Tibial nerve (tissue), 4 donors: ENCODE data around the gene VSIR. TPM values are rescaled to one million over a fixed set of nuclear protein-coding genes. Genes with fewer than 3 reads are reported as not detected.

Source experiments
- DNase-seq, 2 donors: peaks; one replicate each; pipeline ENCODE4 v3.0.0-alpha.2; 2019; ENCODE audit warnings: low spot score in 2 of 2
- H3K27ac ChIP-seq, 4 donors: fragments of 200-600 bp; sonication (generic) in 3 of 4; one replicate each; pipeline ENCODE4 v1.5.1; 2017 to 2019; ENCODE audit warnings: mild to moderate bottlenecking in 1 of 4
- H3K27me3 ChIP-seq, 2 donors: fragments of 200-600 bp; sonication (generic) in 1 of 2; one replicate each; pipeline versions ENCODE4 v1.5.1 to v1.6.0; 2017 to 2019
- H3K36me3 ChIP-seq, 3 donors: fragments of 200-600 bp; sonication (generic); one replicate each; pipeline ENCODE4 v1.5.1; 2018 to 2019
- H3K4me1 ChIP-seq, 4 donors: fragments of 200-600 bp; sonication (generic) in 3 of 4; one replicate each; pipeline ENCODE4 v1.5.1; 2017 to 2019
- H3K4me3 ChIP-seq, 4 donors: fragments of 200-600 bp; sonication (generic) in 3 of 4; one replicate each; pipeline ENCODE4 v1.5.1; 2017 to 2019; ENCODE audit warnings: mild to moderate bottlenecking in 1 of 4, moderate library complexity in 1 of 4
- H3K9me3 ChIP-seq, 4 donors: fragments of 200-600 bp; sonication (generic) in 3 of 4; one replicate each; pipeline ENCODE4 v1.5.1; 2017 to 2019
- EP300 ChIP-seq, 2 donors: sonication (generic); formaldehyde crosslinking; IDR thresholded peaks; one replicate each; pipeline ENCODE4 v1.6.1; 2017; ENCODE audit warnings: antibody characterized with exemption in 2 of 2, mild to moderate bottlenecking in 1 of 2
- POLR2A ChIP-seq, 2 donors: fragments of 450-650 bp; IDR thresholded peaks; one replicate each; pipeline ENCODE4 v1.6.1; 2017; ENCODE audit warnings: antibody characterized with exemption in 2 of 2, mild to moderate bottlenecking in 2 of 2, moderate library complexity in 2 of 2
- WGBS, 2 donors: methylation state at CpG; one replicate each; pipeline ENCODE4 v1.1.5; 2018; 5-methylcytosine and 5-hydroxymethylcytosine counted together
- total RNA-seq, 4 donors: library from RNA; depleted of rRNA; stranded (reverse); fragments of >200 nt; gene quantifications; one replicate each; pipeline ENCODE4 v1.1.0, GENCODE V29; 2016
- TF ChIP-seq, protein P1 (sequence below), 5 experiments: fragments of 200-600 bp in 3 of 5; fragments of 450-650 bp in 2 of 5; sonication (generic) in 3 of 5; IDR thresholded peaks; one replicate each; pipeline ENCODE4 v1.5.1; 2016 to 2019; ENCODE audit warnings: antibody characterized with exemption in 5 of 5, mild to moderate bottlenecking in 3 of 5, moderate library complexity in 2 of 5

Gene VSIR
- total RNA-seq, 4 donors from 2014 or later: 133 to 227 (median 151) TPM

DNA sequence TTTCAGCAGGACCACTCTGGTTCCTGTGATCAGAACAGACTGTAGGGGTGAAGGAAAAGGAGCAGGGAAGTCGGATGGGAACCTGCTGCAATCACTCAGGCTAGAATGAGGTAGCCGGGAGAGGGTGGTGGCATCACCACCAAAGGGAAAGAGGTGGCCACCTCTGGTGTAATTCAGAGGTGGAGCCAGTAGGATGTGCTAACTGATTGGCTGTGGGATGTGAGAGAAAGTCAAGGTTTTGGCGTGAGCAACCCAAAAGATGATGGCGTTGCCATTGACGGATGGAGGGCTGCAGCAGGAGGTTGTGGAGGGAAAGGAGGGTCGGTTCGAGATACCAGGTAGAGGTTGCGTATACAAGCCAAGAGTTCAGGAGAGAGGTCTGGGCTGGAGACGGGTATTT lies 7.4 kb upstream of the VSIR start:
- 85 to 89% methylated on average over 9 of the region's 9 CpGs for WGBS, 2 donors
- no peaks in the 10 kb centered on the region for H3K36me3 ChIP-seq
- peaks cover 0 to 15% (median 1%) of the 10 kb centered on the region in 4 donors for H3K4me1 ChIP-seq
- no peaks in the 10 kb centered on the region for H3K9me3 ChIP-seq
- DNase-seq: no peak
- TF ChIP-seq POLR2A (IDR thresholded peaks at IDR 0.05): no peak
- TF ChIP-seq, protein P1, sequence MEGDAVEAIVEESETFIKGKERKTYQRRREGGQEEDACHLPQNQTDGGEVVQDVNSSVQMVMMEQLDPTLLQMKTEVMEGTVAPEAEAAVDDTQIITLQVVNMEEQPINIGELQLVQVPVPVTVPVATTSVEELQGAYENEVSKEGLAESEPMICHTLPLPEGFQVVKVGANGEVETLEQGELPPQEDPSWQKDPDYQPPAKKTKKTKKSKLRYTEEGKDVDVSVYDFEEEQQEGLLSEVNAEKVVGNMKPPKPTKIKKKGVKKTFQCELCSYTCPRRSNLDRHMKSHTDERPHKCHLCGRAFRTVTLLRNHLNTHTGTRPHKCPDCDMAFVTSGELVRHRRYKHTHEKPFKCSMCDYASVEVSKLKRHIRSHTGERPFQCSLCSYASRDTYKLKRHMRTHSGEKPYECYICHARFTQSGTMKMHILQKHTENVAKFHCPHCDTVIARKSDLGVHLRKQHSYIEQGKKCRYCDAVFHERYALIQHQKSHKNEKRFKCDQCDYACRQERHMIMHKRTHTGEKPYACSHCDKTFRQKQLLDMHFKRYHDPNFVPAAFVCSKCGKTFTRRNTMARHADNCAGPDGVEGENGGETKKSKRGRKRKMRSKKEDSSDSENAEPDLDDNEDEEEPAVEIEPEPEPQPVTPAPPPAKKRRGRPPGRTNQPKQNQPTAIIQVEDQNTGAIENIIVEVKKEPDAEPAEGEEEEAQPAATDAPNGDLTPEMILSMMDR (IDR thresholded peaks at IDR 0.05): no peak
- TF ChIP-seq EP300 (IDR thresholded peaks at IDR 0.05): no peak
- H3K27me3 ChIP-seq: no peaks in the 10 kb centered on the region
- no peak overlapping the region for H3K27ac ChIP-seq
- H3K4me3 ChIP-seq: no peak overlapping the region

DNA sequence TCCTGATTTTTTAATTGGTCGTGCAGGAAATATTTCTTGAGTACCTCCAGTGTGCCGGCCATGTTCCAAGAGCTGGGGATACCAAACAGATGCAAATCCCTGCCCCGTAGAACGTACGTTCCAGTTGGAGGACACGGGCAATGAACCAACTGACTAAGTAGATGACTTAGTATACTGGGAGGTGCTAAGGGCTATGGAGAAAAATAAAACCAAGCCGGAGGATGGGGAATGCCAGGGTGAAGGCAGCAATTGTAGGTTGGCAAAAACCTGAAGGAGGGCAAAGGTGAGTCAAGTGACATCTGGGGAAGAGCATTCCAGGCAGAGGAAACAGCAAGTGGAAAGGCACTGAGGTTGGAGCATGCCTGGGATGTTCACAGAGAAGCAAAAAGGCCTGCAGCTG lies 6.8 kb upstream of the VSIR start:
- 88 to 91% methylated on average over 7 of the region's 7 CpGs for WGBS, 2 donors

DNA sequence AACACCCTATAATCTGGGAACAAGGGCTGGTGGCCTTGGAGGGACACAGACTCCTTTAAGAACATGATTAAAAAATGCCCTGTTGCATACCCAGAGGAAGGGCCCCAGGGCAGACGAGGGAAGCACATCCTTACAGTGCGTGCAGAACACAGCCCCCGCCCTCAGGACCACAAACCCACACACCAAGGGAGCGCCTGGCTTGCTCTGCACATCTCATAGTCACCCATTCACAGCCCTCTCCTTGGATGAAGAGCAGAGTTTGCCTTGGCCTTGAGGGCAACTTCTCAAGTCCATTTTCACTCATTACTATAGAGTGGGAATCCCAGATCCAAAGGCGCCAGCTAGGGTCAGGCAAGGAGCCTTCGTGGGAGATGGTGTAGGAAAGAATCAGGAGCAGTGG lies 6.3 kb upstream of the VSIR start:
- Histone ChIP-seq H3K36me3 (no peaks in the 10 kb centered on the region), H3K4me3 (no peak overlapping the region), H3K27me3 (no peaks in the 10 kb centered on the region), H3K4me1 (peaks cover 0 to 26% (median 8%) of the 10 kb centered on the region in 4 donors), H3K27ac (no peak overlapping the region), H3K9me3 (no peaks in the 10 kb centered on the region)
- TF ChIP-seq, protein P1 (IDR thresholded peaks at IDR 0.05): no peak
- TF ChIP-seq POLR2A (IDR thresholded peaks at IDR 0.05) (no peak), EP300 (IDR thresholded peaks at IDR 0.05) (no peak)
- no peak for DNase-seq
- WGBS, 2 donors: 89% methylated on average over 6 of the region's 6 CpGs

More for the DNA sequence above, 6.8 kb upstream of the VSIR start:
- TF ChIP-seq EP300 (IDR thresholded peaks at IDR 0.05) (no peak), POLR2A (IDR thresholded peaks at IDR 0.05) (no peak)
- TF ChIP-seq, protein P1 (IDR thresholded peaks at IDR 0.05): no peak
- DNase-seq: no peak
- Histone ChIP-seq H3K4me3 (no peak overlapping the region), H3K36me3 (no peaks in the 10 kb centered on the region), H3K4me1 (peaks cover 0 to 21% (median 4%) of the 10 kb centered on the region in 4 donors), H3K27me3 (no peaks in the 10 kb centered on the region), H3K27ac (no peak overlapping the region), H3K9me3 (no peaks in the 10 kb centered on the region)

DNA sequence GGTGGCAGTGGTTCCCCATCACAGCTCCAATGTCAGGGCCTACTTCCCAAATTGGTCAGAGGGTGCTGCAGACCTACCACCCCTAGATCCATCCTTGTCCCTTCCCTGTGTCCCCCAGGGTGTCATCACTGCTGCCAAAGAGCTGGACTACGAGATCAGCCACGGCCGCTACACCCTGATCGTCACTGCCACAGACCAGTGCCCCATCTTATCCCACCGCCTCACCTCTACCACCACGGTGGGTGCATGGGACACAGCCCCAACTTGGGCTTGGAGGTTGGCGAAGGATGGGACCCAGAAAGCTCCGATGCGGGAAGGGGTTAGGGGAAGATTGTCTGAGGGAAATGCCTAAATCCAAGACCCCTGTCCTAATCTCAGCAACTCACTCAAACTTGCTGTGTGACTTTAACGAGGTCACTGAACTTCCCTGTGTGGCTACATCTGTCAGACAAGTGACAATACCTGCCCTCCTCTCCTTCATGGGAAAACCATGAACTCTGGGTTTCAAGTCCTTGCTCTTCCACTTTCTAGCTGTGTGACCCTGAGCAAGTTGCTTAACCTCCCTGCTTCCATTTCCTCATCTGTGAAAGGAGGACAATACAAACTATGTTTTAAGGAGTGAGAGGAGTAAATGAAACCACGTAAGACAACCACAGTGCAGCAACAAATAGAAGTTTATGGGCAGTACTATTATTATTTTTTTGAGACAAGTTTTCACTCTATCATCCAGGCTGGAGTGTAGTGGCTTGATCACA lies 4.9 kb upstream of the VSIR start:
- H3K27ac ChIP-seq: no peak overlapping the region
- H3K4me1 ChIP-seq: peaks cover 0 to 35% (median 18%) of the 10 kb centered on the region in 4 donors
- H3K9me3 ChIP-seq: no peaks in the 10 kb centered on the region
- TF ChIP-seq EP300 (IDR thresholded peaks at IDR 0.05) (no peak), POLR2A (IDR thresholded peaks at IDR 0.05) (no peak)
- TF ChIP-seq, protein P1 (IDR thresholded peaks at IDR 0.05): no peak
- no peak overlapping the region for H3K4me3 ChIP-seq
- DNase-seq: no peak
- no peaks in the 10 kb centered on the region for H3K27me3 ChIP-seq
- H3K36me3 ChIP-seq: no peaks in the 10 kb centered on the region
- WGBS, 2 donors: 80 to 90% methylated on average over 10 to 11 of the region's 11 CpGs

DNA sequence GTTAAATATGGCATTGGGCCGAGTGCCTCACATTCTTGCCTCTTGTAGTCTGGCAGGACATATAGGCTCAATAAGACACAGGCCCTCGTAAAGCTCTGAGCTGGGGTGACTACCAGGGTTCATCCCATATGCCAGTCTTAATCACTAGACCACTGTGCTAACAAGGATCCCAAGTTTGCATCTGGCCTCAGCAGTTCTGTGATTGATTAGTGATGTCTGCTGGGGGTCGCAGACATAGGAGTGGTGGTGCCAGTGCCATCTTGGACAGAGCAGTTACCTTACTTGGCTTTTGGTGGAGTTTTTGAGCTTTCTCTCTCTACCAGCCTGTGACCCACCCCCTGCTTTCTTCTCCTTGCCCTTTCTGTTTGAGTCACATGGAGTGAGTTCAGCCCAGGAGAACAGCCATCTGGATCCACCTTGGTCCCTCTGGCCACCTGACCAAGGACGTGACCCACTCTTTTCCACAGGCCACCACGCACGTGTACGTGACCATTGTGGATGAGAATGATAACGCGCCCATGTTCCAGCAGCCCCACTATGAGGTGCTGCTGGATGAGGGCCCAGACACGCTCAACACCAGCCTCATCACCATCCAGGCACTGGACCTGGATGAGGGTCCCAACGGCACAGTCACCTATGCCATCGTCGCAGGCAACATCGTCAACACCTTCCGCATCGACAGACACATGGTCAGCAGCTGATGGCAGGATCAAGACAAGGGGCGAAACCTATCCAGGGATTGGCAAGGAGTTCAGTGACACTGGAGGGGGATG lies 4.1 kb upstream of the VSIR start:
- Histone ChIP-seq H3K9me3 (no peaks in the 10 kb centered on the region), H3K4me3 (no peak overlapping the region), H3K27ac (no peak overlapping the region), H3K36me3 (no peaks in the 10 kb centered on the region), H3K27me3 (no peaks in the 10 kb centered on the region), H3K4me1 (peaks cover 0 to 32% (median 19%) of the 10 kb centered on the region in 4 donors)
- DNase-seq: no peak
- TF ChIP-seq EP300 (IDR thresholded peaks at IDR 0.05) (no peak), POLR2A (IDR thresholded peaks at IDR 0.05) (no peak)
- TF ChIP-seq, protein P1 (IDR thresholded peaks at IDR 0.05): no peak
- 90 to 94% methylated on average over 17 of the region's 17 CpGs for WGBS, 2 donors
